ENCODE results near the gene TSN.

TSN gene

GRCh38 chr2:121791290-121791689, 35.8 kb downstream of the TSN start:
- CTCF ChIA-PET: no interaction called here
- TF ChIP-seq, protein P1, sequence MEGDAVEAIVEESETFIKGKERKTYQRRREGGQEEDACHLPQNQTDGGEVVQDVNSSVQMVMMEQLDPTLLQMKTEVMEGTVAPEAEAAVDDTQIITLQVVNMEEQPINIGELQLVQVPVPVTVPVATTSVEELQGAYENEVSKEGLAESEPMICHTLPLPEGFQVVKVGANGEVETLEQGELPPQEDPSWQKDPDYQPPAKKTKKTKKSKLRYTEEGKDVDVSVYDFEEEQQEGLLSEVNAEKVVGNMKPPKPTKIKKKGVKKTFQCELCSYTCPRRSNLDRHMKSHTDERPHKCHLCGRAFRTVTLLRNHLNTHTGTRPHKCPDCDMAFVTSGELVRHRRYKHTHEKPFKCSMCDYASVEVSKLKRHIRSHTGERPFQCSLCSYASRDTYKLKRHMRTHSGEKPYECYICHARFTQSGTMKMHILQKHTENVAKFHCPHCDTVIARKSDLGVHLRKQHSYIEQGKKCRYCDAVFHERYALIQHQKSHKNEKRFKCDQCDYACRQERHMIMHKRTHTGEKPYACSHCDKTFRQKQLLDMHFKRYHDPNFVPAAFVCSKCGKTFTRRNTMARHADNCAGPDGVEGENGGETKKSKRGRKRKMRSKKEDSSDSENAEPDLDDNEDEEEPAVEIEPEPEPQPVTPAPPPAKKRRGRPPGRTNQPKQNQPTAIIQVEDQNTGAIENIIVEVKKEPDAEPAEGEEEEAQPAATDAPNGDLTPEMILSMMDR (IDR thresholded peaks at IDR 0.05; ENCODE audit: control extremely low read depth, extremely low read depth, low read depth, missing control alignments): no peak

GRCh38 chr2:121791801-121792221, 36.4 kb downstream of the TSN start:
- TF ChIP-seq, protein P1 (IDR thresholded peaks at IDR 0.05; ENCODE audit: control extremely low read depth, extremely low read depth, low read depth, missing control alignments): no peak
- no peak for DNase-seq (ENCODE audit: extremely low spot score)
- ChIA-PET POLR2A (no interaction called here), CTCF (no interaction called here)

More at GRCh38 chr2:121791290-121791689, 35.8 kb downstream of the TSN start:
- no peak for DNase-seq (ENCODE audit: extremely low spot score)
- POLR2A ChIA-PET: no interaction called here

DNA sequence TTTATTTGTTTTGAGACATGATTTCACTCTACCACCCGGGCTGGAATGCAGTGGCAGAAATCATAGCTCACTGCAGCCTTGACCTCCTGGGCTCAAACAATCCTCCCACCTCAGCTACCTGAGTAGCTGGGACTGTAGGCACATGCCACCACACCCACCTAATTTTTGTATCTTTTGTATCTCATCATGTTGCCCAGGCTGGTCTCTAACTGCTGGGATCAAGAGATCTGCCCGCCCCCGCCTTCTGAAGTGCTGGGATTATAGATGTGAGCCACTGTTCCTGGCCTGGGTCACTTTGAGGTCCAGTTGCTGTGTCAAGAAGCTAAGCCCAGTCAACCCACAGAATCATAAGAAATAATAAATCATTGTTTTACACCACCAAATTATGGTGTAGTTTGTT, 38.4 kb downstream of the TSN start:
- ChIA-PET CTCF (interaction anchor here (1.9 kb wide), 1 partner anchor 16 kb away, joined by 4 read pairs; no protein-coding TSS in a partner anchor), POLR2A (no interaction called here)
- DNase-seq (ENCODE audit: extremely low spot score): no peak
- TF ChIP-seq, protein P1 (IDR thresholded peaks at IDR 0.05; ENCODE audit: control extremely low read depth, extremely low read depth, low read depth, missing control alignments): no peak

DNA sequence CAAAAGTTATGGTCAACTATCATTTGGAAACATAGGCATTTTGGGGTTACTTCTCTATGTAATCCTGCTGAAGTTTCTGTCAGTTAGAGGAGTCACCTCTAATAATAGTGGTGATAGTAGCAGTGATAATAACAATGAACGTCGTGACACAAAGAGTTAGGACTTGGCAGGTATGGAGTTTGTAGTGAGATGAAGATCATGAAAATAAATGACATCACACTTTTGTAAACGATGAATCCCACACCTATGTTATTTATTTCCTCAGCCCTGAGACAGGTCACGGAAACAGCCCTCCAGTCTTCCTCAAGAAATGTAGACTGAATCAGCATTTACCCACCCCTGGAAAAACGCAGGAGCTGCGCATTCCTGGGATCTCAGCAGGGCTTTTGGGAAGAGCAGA, 38.8 kb downstream of the TSN start:
- TF ChIP-seq, protein P1 (IDR thresholded peaks at IDR 0.05; ENCODE audit: control extremely low read depth, extremely low read depth, low read depth, missing control alignments): no peak
- ChIA-PET CTCF (interaction anchor here (1.9 kb wide), 1 partner anchor 15 kb away, joined by 4 read pairs; no protein-coding TSS in a partner anchor), POLR2A (no interaction called here)
- no peak for DNase-seq (ENCODE audit: extremely low spot score)

DNA sequence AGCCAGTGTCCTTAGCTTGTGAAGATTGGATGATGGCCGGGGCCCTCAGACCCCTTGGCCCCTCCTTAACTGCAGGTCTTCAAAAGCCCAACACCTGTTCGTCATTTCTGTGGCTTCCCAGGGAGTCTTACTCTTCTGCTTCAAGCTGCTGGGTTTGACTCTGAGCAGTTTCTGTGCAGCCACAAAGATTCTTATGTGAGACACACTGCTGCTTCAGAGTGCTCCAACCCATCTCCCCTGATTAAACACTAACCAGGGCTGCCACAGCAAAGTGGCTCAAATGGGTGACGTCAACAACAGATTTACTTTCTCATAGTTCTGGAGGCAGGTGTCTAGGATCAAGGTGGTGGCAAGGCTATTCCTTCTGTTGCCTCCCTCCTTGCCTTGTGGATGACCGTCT, 40.8 kb downstream of the TSN start:
- TF ChIP-seq, protein P1 (IDR thresholded peaks at IDR 0.05; ENCODE audit: control extremely low read depth, extremely low read depth, low read depth, missing control alignments): no peak
- CTCF ChIA-PET: no interaction called here
- POLR2A ChIA-PET: no interaction called here
- no peak for DNase-seq (ENCODE audit: extremely low spot score)

- DNase-seq (ENCODE audit: extremely low spot score): no peak
- POLR2A ChIA-PET: no interaction called here
- CTCF ChIA-PET: interaction anchor here (1.1 kb wide), 1 partner anchor 13 kb away, joined by 4 read pairs; no protein-coding TSS in a partner anchor
- TF ChIP-seq, protein P1 (IDR thresholded peaks at IDR 0.05; ENCODE audit: control extremely low read depth, extremely low read depth, low read depth, missing control alignments): no peak
These were observed 43.2 kb downstream of the TSN start for GRCh38 chr2:121798617-121799016.

DNA sequence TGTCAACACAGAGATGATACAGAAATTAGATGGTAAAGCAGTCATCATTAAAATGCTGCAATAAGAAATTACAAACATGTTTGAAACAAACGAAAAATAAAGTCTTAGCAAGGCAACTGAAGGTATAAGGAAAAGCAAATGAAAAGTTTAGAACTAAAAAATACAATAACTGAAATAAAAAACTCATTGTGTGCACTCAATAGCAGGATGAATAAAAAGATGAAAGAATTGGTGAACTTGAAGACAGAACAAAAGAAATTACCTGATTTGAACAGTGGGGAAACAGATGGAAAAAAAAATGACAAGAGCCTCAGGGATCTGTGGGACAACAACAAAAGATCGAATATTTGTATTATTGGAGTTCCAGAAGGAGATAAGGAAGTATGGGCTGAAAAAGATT, 46.5 kb downstream of the TSN start:
- DNase-seq (ENCODE audit: extremely low spot score): no peak
- ChIA-PET CTCF (no interaction called here), POLR2A (no interaction called here)

More for the DNA sequence above, 46.5 kb downstream of the TSN start:
- TF ChIP-seq, protein P1 (IDR thresholded peaks at IDR 0.05; ENCODE audit: control extremely low read depth, extremely low read depth, low read depth, missing control alignments): no peak
